A549 (cell line): ENCODE data around the gene MCU. TPM values are rescaled to one million over a fixed set of nuclear protein-coding genes. Genes with fewer than 3 reads are reported as not detected.

Experiments
- ATAC-seq, 2 experiments: fragments of 200-7000 bp in 1 of 2; fragments of >200 bp in 1 of 2; cut with Nextera tagmentation in 1 of 2; cut with Tn5 transposase in 1 of 2; 3 replicates each; pipeline versions ENCODE4 v1.8.0 to v1.9.1; 2018 to 2020; ENCODE audit warnings: mild to moderate bottlenecking in 1 of 2, moderate library complexity in 1 of 2
- CTCF ChIA-PET: fragments of 300-600 bp; sonication (Branson Sonifier 250); formaldehyde crosslinking; extraction: SDS; loops from one replicate; lab custom pipeline; 2021; ENCODE audit warnings: antibody characterized with exemption, inconsistent platforms; lab: Yijun Ruan, JAX
- POLR2A ChIA-PET: fragments of 350-600 bp; formaldehyde crosslinking; extraction: SDS; loops from one replicate; lab custom pipeline; 2021; ENCODE audit warnings: antibody characterized with exemption, inconsistent platforms; lab: Yijun Ruan, JAX
- DNase-seq, 2 experiments: peaks; one replicate each; pipeline versions ENCODE4 v3.0.0 to v3.0.0-alpha.2; 2011 to 2016; ENCODE audit warnings: low read depth in 1 of 2, low spot score in 1 of 2
- FAIRE-seq: peaks from 2 replicates; lab custom pipeline; 2011; peaks lifted over from hg19 to GRCh38; lab: Jason Lieb, UNC
- H3K27ac ChIP-seq, 2 experiments: fragments of >200 bp; sonication (Bioruptor Twin); formaldehyde crosslinking; 3 replicates each; pipeline ENCODE4 v1.5.1; 2016 to 2017
- H3K4me1 ChIP-seq: fragments of >200 bp; sonication (Bioruptor Twin); formaldehyde crosslinking; 3 replicates; pipeline ENCODE4 v1.6.1; 2016
- H3K4me2 ChIP-seq: fragments of >200 bp; sonication (Bioruptor Twin); formaldehyde crosslinking; 3 replicates; pipeline ENCODE4 v1.6.1; 2016
- H3K4me3 ChIP-seq: fragments of >200 bp; sonication (Bioruptor Twin); formaldehyde crosslinking; 3 replicates; pipeline ENCODE4 v1.5.1; 2016
- H3K9me3 ChIP-seq: fragments of >200 bp; sonication (Bioruptor Twin); formaldehyde crosslinking; 3 replicates; pipeline ENCODE4 v1.6.1; 2016
- ATOH8 ChIP-seq: fragments of 250-450 bp; sonication (Bioruptor Pico); IDR thresholded peaks from 2 replicates; pipeline ENCODE4 v1.5.0; 2020; ENCODE audit warnings: low read depth, mild to moderate bottlenecking, moderate library complexity
- CHD4 ChIP-seq: fragments of 200-600 bp; sonication (generic); IDR thresholded peaks from 2 replicates; pipeline ENCODE4 v1.6.1; 2016; ENCODE audit warnings: antibody characterized with exemption, mild to moderate bottlenecking, borderline replicate concordance
- EHF ChIP-seq: fragments of 250-450 bp; sonication (Bioruptor Pico); IDR thresholded peaks from 2 replicates; pipeline ENCODE4 v1.5.0; 2020; ENCODE audit warnings: mild to moderate bottlenecking
- FOSB ChIP-seq: fragments of 250-450 bp; sonication (Bioruptor Pico); IDR thresholded peaks from 2 replicates; pipeline ENCODE4 v1.5.0; 2020; ENCODE audit warnings: mild to moderate bottlenecking, moderate library complexity
- FOSL2 ChIP-seq, 2 experiments: fragments of 450-650 bp in 1 of 2; fragments of >200 bp in 1 of 2; sonication (Bioruptor Twin) in 1 of 2; formaldehyde crosslinking; IDR thresholded peaks; 2 replicates each; pipeline versions ENCODE4 v1.5.0 to v1.6.1; 2016 to 2020; ENCODE audit warnings: mild to moderate bottlenecking in 1 of 2, moderate library complexity in 1 of 2
- GATA3 ChIP-seq: IDR thresholded peaks from 2 replicates; pipeline ENCODE4 v1.6.1; 2012; ENCODE audit warnings: borderline replicate concordance
- HOXA7 ChIP-seq: fragments of 250-450 bp; sonication (Bioruptor Pico); IDR thresholded peaks from 2 replicates; pipeline ENCODE4 v1.5.0; 2020; ENCODE audit warnings: mild to moderate bottlenecking, moderate library complexity
- KDM1A ChIP-seq: fragments of 200-600 bp; sonication (generic); IDR thresholded peaks from 2 replicates; pipeline ENCODE4 v1.6.1; 2016; ENCODE audit warnings: low read depth, mild to moderate bottlenecking
- MAX ChIP-seq: IDR thresholded peaks from 2 replicates; pipeline ENCODE4 v1.6.1; 2012
- MAZ ChIP-seq: fragments of 150-350 bp; IDR thresholded peaks from 2 replicates; pipeline ENCODE4 v1.6.1; 2014; ENCODE audit warnings: antibody characterized with exemption, low read depth, low read length, borderline replicate concordance
- NFE2L2 ChIP-seq: fragments of 150-350 bp; conservative IDR thresholded peaks from 2 replicates; pipeline ENCODE4 v1.6.1; 2014; ENCODE audit warnings: low read length
- RAD21 ChIP-seq, 2 experiments: fragments of >200 bp in 1 of 2; sonication (Bioruptor Twin) in 1 of 2; formaldehyde crosslinking in 1 of 2; IDR thresholded peaks in 1 of 2; conservative IDR thresholded peaks in 1 of 2; 2 replicates in 1 of 2; 3 replicates in 1 of 2; pipeline ENCODE4 v1.6.1; 2012 to 2018; ENCODE audit warnings: inconsistent platforms in 1 of 2
- TFCP2L1 ChIP-seq: fragments of 250-450 bp; sonication (Bioruptor Pico); IDR thresholded peaks from 2 replicates; pipeline ENCODE4 v1.5.0; 2021; ENCODE audit warnings: mild to moderate bottlenecking
- ZFP36 ChIP-seq: fragments of 450-650 bp; IDR thresholded peaks from 2 replicates; pipeline ENCODE4 v1.6.1; 2014; ENCODE audit warnings: borderline replicate concordance; ENCODE audit not compliant: partially characterized antibody
- ZNF302 ChIP-seq: fragments of 250-450 bp; sonication (Bioruptor Pico); IDR thresholded peaks from 2 replicates; pipeline ENCODE4 v1.9.0; 2021; ENCODE audit warnings: inconsistent platforms, mild to moderate bottlenecking, moderate library complexity
- ZSCAN20 ChIP-seq: fragments of 250-450 bp; sonication (Bioruptor Pico); IDR thresholded peaks from 2 replicates; pipeline ENCODE4 v1.8.0; 2022; ENCODE audit warnings: mild to moderate bottlenecking, moderate library complexity
- WGBS: methylation state at CpG from one replicate; pipeline ENCODE4 v1.1.6; 2017; ENCODE audit errors: missing lambda C conversion rate; 5-methylcytosine and 5-hydroxymethylcytosine counted together
- polyA plus RNA-seq, 4 experiments: library from polyadenylated mRNA; depleted of rRNA in 3 of 4; stranded (reverse); fragments of >200 nt; fragmentation: RNase III in 1 of 4; extraction: RNeasy Plus Mini Kit Qiagen cat#74134 plus additional on column Dnase treatment in 1 of 4; gene quantifications; 2 replicates in 3 of 4; 3 replicates in 1 of 4; pipeline ENCODE4 v1.2.3, GENCODE V29; 2011 to 2017

Gene MCU
- polyA plus RNA-seq, 2 of the 4 experiments (the other 2 are of a cell fraction): 44.0 to 221 TPM

GRCh38 chr10:72779874-72780273 lies 87.9 kb downstream of the MCU start:
- ATAC-seq (no peak), DNase-seq (no peak), FAIRE-seq (no peak)
- POLR2A ChIA-PET: no interaction called here
- H3K4me1 ChIP-seq: peaks cover 30% of the 10 kb centered on the region
- CTCF ChIA-PET: no interaction called here
- no peak overlapping the region for H3K27ac ChIP-seq
- 95% methylated on average over 2 of the region's 2 CpGs for WGBS
- H3K4me2 ChIP-seq: no peak overlapping the region
- peaks cover 5% of the 10 kb centered on the region; the same call in 1 of the 3 replicates for H3K9me3 ChIP-seq
- no peak overlapping the region for H3K4me3 ChIP-seq
- TF ChIP-seq MAZ (no peak), ZSCAN20 (CRISPR knock-in tag) (no peak), CHD4 (no peak), EHF (CRISPR knock-in tag) (no peak), FOSL2 (IDR thresholded peaks at IDR 0.05) (no peak), FOSL2 (CRISPR knock-in tag; IDR thresholded peaks at IDR 0.05) (no peak)
- TF ChIP-seq, all 56 proteins: peak for 0

DNA sequence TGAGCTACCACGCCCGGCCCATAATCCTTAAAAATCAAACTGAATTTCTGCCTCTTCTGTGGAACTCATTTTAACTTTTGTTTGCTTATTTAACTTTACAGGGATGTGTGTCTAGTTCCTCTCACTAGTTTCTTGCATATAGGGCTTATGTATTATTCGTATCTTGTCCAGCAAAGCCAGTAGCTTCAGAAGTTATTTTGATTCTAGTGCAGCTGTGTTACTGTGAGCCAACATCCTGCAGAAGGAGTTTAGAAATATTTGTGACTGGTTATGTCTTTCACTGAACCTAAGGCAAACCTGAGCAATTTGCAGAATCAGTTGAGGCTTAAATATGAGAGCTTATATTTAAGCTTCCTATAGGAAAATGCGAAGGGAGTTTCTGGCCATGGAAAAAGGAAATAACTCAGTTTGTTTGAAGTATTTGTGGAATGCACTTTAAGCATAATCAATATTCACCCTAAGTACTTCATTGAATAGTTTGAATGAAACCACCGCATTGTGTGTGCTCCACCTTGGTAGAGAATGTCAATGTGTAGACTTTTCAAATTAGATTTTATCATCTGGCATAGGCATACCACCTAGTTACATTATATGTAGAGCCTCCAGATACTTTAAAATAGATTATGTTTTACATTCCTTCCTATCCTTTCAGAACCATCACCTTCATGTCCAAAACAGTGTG lies 90.8 kb downstream of the MCU start:
- Histone ChIP-seq H3K4me3 (no peak overlapping the region), H3K9me3 (no peaks in the 10 kb centered on the region), H3K4me1 (peaks cover 43% of the 10 kb centered on the region), H3K4me2 (peak overlapping the region; percentile 20), H3K27ac (no peak overlapping the region)
- POLR2A ChIA-PET: no interaction called here
- FAIRE-seq (no peak), ATAC-seq (no peak), DNase-seq (no peak)
- CTCF ChIA-PET: interaction anchor here (1.0 kb wide), 1 partner anchor 55 kb away, joined by 3 read pairs; no protein-coding TSS in a partner anchor
- whole genome bisulfite sequencing: 92% methylated on average over 5 of the region's 5 CpGs
- TF ChIP-seq RAD21 (conservative IDR thresholded peaks at IDR 0.05 in 1 of 2, IDR thresholded peaks at IDR 0.05 in 1 of 2): 0 out of 5 replicates have a peak, but pooled peaks of 1 of the 2 experiments have one; percentile 1
- TF ChIP-seq NFE2L2: no peak

DNA sequence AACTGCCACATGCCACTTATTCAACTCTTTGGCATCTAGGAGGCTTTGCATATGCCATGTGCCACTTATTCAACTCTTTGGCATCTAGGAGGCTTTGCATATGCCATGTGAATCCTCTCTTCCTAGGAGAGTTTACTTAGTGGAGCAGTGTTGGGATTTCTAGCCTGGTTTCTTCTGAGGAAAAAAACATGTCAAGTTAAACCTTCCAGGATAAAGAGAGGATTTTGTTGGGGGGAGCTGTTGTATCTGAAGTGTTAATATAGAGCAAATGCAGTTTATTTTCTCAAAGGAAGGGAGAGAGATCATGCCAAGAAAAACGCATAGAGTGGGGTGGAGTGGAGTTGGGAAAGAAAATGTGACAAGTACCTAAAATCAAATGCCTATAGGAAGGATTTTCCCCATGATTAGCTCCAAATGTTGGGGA lies 91.5 kb downstream of the MCU start:
- ATAC-seq: peak in 1 of 2 experiments; percentile 44; a peak in 2 of 6 replicates
- Histone ChIP-seq H3K27ac (no peak overlapping the region), H3K4me1 (peaks cover 43% of the 10 kb centered on the region), H3K9me3 (no peaks in the 10 kb centered on the region), H3K4me3 (no peak overlapping the region), H3K4me2 (peak overlapping the region; percentile 20)
- no peak for FAIRE-seq
- CTCF ChIA-PET: interaction anchor here (1.2 to 1.3 kb wide), 2 partner anchors 10 to 91 kb away, joined by 3 read pairs; no protein-coding TSS in a partner anchor
- WGBS: 50% methylated on average over 1 of the region's 1 CpG
- DNase-seq: no peak
- POLR2A ChIA-PET: no interaction called here
- no peak for TF ChIP-seq CHD4
- TF ChIP-seq MAX: 0 out of 2 replicates have a peak, but pooled peaks have one; percentile 14
- TF ChIP-seq FOSB (CRISPR knock-in tag): no peak
- no peak for TF ChIP-seq GATA3

DNA sequence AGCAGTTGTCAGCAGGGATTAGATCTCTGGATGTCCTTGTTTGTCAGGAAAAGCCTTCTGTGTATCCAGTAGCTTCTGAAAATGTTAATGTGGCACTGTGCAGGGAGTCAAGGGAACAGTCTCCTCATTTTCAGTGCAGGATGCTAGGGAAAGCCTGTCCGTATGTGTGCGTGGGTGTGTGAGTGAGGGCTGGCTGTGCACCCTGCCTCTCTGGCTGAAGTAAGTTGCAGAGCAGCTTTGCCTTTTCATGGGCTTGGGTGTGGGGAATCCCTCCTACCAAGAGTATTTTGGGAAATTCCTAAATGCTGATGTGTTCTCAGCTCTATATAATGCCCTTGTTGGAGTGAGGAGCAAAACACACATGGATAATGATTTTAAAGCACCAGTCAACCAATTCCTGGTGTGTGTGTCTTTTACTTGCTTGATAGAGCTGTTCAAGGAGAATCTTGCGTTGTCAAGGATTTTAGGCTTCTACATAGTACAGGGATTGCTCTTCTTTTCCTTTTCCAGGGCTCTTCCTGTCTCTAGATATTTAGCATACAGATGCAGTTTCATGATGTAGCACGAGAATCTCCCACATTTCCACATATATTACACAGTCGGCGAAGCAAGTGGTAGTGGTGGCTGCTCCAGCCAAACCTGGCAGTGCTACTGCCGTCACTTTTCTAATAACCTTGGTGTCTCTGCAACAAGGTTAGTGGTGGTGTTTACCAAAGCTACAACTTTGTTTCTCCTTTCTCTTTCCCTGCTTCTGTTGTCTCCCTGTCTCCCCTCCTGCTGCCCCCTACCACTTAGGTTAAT lies 92.8 kb downstream of the MCU start:
- WGBS: 80% methylated on average over 7 of the region's 7 CpGs
- DNase-seq (peak in 1 of 2 experiments; percentile 26), FAIRE-seq (no peak), ATAC-seq (peak; percentile 55 to 75; a peak in 5 of 6 replicates)
- Histone ChIP-seq H3K4me3 (no peak overlapping the region), H3K9me3 (no peaks in the 10 kb centered on the region), H3K27ac (0 out of 6 replicates have a peak overlapping the region, but pooled peaks of 1 of the 2 experiments have one; percentile 13), H3K4me2 (peak overlapping the region; percentile 31; the same call in 2 of the 3 replicates), H3K4me1 (peaks cover 47% of the 10 kb centered on the region)
- ChIA-PET CTCF (interaction anchor here (1.0 to 1.3 kb wide), 5 partner anchors 8 to 236 kb away, joined by 3 to 5 read pairs (median 3); no protein-coding TSS in a partner anchor), POLR2A (no interaction called here)
- TF ChIP-seq ATOH8 (CRISPR knock-in tag): no peak
- no peak for TF ChIP-seq ZFP36
- no peak for TF ChIP-seq ZNF302
- TF ChIP-seq KDM1A: no peak
- no peak for TF ChIP-seq TFCP2L1 (CRISPR knock-in tag)
- TF ChIP-seq HOXA7 (CRISPR knock-in tag): no peak
